Vagina (tissue), 2 donors: ENCODE results near the gene TELO2.

Experiments
- POLR2A ChIP-seq, 2 donors: fragments of 450-650 bp; IDR thresholded peaks; one replicate each; pipeline ENCODE4 v1.6.1; 2017; ENCODE audit warnings: antibody characterized with exemption in 2 of 2, mild to moderate bottlenecking in 2 of 2, moderate library complexity in 2 of 2
- TF ChIP-seq, protein P1 (sequence below), 3 experiments: fragments of 450-650 bp in 2 of 3; fragments of 200-600 bp in 1 of 3; sonication (generic) in 1 of 3; IDR thresholded peaks; one replicate each; pipeline ENCODE4 v1.5.1; 2017 to 2019; ENCODE audit warnings: antibody characterized with exemption in 3 of 3, mild to moderate bottlenecking in 2 of 3, moderate library complexity in 2 of 3

DNA sequence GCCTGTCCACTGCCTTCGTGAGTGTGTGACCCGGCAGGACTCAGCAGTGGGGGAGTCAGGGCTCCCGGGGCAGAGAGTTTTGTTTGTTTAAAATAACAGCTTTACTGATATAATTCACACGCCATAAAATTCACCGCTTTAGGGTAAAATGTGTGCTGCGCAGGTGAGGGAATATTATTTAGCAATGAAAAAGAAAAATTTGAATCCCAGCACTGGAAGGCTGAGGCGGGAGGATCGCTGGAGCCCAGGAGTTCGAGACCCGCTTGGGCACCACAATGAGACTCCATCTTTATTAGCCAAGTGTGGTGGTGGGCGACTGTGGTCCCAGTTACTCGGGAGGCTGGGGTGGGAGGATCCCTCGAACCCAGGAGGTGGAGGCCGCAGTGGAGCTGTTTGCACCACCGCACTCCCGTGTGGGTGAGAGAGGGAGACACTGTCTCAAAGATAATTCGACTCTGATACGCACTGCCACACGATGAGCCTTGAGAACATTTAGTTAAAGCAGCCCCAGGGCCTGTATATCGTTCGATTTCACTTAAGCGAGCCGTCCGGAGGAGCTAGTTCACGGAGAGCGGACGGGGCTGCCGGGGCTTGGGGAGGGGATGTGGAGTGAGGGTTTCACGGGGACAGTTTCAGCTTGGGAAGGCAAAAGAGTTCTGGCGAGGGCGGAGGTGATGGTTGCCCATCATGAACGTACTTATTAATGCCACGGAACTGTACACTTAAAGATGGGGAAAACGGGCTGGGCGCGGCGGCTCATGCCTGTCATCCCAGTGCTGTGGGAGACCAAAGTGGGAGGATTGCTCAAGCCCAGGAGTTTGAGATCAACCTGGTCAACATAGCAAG lies 10.2 kb downstream of the TELO2 start:
- TF ChIP-seq, protein P1, sequence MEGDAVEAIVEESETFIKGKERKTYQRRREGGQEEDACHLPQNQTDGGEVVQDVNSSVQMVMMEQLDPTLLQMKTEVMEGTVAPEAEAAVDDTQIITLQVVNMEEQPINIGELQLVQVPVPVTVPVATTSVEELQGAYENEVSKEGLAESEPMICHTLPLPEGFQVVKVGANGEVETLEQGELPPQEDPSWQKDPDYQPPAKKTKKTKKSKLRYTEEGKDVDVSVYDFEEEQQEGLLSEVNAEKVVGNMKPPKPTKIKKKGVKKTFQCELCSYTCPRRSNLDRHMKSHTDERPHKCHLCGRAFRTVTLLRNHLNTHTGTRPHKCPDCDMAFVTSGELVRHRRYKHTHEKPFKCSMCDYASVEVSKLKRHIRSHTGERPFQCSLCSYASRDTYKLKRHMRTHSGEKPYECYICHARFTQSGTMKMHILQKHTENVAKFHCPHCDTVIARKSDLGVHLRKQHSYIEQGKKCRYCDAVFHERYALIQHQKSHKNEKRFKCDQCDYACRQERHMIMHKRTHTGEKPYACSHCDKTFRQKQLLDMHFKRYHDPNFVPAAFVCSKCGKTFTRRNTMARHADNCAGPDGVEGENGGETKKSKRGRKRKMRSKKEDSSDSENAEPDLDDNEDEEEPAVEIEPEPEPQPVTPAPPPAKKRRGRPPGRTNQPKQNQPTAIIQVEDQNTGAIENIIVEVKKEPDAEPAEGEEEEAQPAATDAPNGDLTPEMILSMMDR (IDR thresholded peaks at IDR 0.05): no peak
- no peak for TF ChIP-seq POLR2A (IDR thresholded peaks at IDR 0.05)
